GM19468 (cell line): ENCODE data around the gene METTL21A.
"Not testable (repeated sequence)": the region's sequence is repeated elsewhere in the genome, so short reads cannot be mapped to it uniquely, and the experiment has no call there.

ENCODE experiments used
- ATAC-seq: cut with Tn5 transposase; IDR thresholded peaks from one replicate; pipeline ENCODE4 v1.9.1; 2021; ENCODE audit warnings: mild to moderate bottlenecking, moderate library complexity, moderate number of reproducible peaks; ENCODE audit not compliant: unreplicated experiment; ENCODE audit errors: extremely low read depth

The METTL21A gene

DNA sequence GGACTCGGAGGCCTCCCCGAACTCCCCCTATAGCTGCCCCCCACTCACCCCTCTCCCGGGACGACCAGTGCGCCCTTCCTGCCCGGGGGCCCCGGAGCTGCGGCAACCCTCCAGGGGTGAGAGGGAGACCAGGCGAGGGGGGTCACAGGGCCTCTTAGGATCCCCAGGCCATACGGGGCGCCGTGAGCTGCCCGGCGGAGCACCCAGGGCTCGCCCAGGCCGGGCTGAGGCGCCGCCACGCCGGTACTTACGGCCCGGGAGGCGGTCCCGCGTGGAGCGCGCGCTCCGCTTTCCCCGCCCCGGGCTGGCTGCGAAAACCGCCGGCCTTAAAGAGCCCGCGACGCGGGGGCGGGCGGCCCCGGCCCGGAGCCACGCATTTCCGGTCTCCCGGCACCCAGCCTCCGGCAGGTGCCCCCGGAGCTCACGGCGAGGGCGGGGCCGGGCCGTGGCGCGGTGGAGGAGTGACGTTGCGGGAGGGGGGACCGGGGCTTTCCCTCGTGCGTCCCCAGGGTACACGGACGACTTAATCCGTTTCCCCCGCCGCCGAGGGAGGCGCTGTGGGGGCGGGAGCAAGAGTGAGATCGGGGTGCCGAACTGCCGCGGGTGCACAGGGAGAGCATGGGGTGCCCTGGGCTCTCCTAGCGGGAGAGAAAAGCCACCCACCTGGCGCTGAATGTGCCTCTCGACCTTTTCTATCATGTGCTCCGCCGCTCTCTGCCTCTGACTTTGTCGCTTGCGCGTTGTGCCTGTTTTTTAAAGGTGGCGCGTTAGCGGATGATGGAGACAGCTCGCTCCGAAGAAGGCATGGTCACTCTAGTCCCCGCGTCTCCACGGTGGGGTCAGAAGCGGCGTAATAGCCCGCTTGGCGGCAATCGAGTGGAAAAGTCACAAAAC lies at the start of gene METTL21A:
METTL21A (minus strand) TSS at position 381 of the 894 bp plus-strand sequence. CDS start 1,019 bp downstream, outside the sequence.
- ATAC-seq, result peak; percentile 72

GRCh38 chr2:207674826-207675225 lies 49.6 kb upstream of the METTL21A start:
- no peak for ATAC-seq

DNA sequence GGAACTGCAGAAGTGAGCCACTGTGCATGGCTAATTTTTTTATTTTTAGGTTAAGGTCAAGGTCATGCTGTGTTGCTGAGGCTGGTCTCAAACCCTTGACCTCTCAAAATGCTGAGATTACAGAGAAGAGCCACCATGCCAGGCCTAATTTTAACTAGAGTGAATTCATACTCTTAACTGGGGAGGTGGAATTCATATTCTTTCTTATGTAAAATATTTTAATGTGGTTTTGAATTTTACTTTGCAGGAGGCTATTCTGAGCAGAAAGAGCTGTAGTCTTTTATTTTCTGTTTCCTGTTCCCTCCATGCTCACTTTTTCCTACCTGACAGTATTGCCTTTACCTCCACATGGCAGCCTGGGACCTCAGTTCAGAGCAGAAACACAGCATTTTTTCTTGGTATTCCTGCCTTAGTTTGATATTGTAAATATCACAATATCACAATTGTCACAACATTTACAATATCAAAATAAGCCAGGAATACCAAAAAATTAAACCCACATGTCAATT lies 49.1 kb upstream of the METTL21A start:
- ATAC-seq, result no peak

GRCh38 chr2:207673431-207673830 lies 48.2 kb upstream of the METTL21A start:
- ATAC-seq, result no peak

DNA sequence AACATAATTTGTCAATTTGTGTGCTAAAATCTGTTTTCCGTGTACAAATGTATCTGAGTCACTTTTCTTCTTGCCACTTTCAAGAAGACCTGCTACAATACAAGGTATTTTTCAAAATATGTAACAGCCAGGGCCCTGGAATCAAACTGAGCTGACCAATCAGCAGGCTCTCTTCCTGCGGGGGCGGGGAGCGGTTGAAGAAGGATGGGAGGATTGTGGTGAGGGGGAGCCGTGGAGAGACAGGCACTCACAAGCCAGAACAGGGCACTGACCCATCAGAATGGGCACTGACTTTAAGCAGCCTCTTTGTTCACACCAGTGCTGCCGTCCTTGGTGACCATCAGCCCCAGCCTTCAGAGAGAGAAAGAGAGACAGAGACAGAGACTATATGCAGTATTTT lies 45.7 kb upstream of the METTL21A start:
- no peak for ATAC-seq

DNA sequence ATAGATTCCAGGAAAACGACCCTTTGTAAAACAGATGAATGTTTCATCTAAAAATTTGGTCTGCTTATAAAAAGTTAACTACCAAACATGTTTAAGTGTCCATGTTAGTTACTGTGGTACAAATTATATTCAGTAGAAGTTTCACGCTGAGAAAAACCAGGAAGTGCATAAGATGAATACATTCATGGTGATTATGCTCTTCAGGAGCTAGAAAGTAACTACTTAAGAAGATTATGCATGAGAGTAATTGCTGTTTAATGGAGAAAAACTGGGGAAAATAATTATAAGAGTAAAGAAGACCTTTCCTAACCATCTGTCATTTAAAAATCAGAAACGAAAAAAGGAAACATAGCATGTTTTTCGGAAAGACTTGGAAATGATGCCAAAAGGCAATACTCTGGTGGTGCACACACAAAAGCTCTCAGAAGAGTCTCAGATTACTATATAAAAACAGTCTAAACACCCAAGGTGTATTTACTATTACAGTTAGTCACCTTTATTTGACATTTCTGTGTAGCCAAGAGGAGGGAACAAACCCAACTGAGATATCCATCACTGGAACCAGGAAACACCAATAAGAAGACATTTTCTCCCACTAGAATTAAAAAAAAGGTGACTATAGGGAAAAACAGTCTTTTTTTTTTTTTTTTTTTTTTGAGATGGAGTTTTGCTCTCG lies 38.8 kb upstream of the METTL21A start:
- ATAC-seq, result no peak

- ATAC-seq, result peak; percentile 77
Measured at GRCh38 chr2:207662203-207662602, 37.0 kb upstream of the METTL21A start.

GRCh38 chr2:207660994-207661393 lies 35.8 kb upstream of the METTL21A start:
- no peak for ATAC-seq

DNA sequence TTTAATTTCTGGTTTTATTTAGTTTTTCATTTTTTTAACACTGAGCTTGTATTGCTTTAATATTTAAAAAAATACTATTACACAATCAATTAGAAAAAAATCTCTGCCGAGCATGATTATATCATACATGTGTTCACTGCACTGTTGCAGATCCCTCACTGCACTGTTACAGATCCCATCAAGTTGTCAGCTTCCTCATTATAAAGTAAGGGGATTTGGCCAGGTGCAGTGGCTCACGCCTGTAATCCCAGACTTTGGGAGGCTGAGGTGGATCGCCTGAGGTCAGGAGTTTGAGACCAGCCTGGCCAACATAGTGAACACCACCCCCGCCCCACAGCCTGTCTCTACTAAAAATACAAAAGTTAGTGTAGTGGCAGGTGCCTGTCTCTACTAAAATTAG lies 33.0 kb upstream of the METTL21A start:
- no peak for ATAC-seq

- no peak for ATAC-seq
Measured at GRCh38 chr2:207655000-207655399, 29.8 kb upstream of the METTL21A start.

DNA sequence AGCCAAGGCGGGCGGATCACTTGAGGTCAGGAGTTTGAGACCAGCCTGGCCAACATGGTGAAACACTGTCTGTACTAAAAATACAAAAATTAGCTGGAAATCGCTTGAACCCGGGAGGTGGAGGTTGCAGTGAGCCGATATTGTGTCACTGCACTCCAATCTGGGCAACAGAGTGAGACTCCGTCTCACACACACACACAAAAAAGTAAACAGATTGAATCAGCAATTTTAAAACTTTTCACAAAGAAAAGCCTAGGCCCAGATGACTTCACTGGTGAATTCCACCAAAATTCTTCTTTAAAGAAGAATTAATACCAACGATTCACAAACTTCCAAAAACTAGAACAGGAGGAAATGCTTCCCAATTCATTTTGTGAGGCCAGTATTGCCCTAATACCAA lies 21.4 kb upstream of the METTL21A start:
- not testable (repeated sequence) for ATAC-seq

DNA sequence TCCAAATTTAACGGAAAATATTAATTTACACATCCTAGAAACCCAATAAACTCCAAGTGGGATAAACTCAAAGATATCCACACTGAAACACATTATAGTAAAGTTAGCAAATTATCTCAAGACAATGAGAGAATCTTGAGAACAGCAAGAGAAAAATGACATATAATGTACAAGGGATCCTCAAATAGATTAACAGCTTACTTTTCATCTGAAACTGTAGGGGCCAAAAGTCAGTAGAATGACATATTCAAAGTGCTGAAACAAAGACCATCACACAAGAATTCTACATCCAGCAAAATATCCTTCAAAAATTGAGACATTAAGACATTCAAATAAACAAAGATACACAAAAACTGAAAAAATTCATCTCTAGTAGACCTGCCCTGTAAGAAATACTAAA lies 18.7 kb upstream of the METTL21A start:
- no peak for ATAC-seq

DNA sequence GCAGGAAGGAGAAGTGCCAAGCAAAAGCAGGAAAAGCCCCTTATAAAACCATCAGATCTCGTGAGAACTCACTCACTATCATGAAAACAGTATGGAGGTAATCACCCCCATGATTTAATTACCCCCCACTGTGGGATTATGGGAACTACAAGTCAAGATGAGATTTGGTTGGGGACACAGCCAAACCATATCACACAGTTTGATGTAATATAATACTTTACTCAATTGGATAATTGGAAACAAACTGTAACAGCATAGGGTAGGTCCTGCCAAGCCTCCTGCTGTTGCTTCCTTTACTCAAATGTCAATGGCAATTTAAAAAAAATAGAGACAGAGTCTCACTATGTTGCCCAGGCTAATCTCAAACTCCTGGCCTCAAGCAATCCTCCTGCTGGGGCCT lies 15.5 kb upstream of the METTL21A start:
- no peak for ATAC-seq

DNA sequence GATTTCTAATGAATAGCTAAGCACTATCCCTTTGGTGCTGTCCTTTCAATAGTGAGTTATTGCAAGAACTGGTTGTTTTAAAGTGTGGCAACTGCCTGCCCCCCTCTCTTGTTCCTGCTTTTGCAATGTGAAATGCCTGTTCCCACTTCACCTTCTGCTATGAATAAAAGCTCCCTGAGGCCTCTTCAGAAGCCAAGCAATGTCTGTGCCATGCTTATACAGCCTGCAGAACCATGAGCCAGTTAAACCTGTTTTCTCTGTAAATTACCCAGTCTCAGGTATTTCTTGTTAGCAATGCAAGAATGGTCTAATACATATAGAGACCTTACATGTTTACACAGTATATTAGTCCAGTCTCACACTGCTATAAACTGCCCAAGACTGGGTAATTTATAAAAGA lies 15.0 kb upstream of the METTL21A start:
- ATAC-seq, result no peak

- not testable (repeated sequence) for ATAC-seq
Measured at GRCh38 chr2:207639288-207639687, 14.1 kb upstream of the METTL21A start.

DNA sequence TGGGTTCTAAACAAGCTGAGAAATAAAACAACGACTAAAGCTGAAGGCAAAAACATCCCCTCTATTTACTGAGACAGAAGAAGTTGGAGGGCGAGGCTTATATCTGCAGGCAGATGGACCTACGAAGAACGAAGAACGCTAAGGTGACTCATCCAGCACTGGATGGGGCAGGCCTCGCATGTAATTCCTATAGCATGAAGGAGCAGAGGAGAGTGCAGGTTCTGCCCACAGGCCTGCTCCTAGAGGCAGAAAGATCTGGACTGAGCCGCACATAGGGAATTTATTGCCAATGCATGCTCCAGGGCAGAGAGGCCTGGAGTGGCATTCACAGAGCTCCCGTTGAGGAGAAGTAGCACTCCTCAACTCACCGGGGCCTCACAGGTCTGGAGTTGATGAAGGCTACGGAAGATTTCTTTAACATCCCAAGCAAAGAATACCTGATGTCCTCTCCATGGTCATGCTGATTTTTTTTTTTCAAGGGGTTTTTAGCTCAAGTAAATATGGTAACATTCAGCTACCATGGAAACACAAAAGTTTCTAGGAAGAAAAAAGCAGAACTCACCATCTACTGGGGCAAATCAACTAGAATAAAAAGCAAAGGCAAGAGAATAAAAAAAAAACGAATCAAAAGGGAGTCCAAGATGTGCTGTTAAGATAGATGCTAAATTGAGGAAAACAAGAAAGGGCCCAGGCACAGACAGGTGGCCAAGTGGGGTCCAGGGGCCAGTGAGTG lies 10.4 kb upstream of the METTL21A start:
- no peak for ATAC-seq

- ATAC-seq, result no peak
Measured at GRCh38 chr2:207633686-207634085, 8.5 kb upstream of the METTL21A start.

- no peak for ATAC-seq
Measured at GRCh38 chr2:207632575-207633493, 7.6 kb upstream of the METTL21A start.

DNA sequence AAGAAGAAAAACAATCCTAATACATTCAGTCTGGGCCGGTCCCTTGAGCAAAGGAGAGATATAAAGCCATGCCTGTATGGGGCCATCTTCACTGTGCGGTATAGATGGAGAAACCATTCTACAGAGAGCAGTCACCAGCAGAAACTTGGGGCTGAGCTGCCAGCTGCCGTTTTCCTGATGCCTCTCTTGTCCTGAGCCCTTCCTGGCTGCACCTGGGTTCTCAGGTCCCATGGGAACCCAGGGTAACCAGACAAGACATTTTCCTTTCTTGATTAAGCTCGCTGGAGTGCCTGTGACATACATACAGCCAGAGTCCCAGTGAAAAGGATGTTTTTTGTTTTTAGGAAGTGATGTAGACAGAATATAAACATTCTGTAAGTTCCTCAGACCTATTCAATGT lies 5.3 kb upstream of the METTL21A start:
- ATAC-seq, result no peak

- no peak for ATAC-seq
Measured at GRCh38 chr2:207629553-207629952, 4.4 kb upstream of the METTL21A start.
